22Rv1 (cell line): ENCODE data around the gene TP73.

Experiments
- H3K27ac ChIP-seq: fragments of 450-650 bp; 2 replicates; pipeline ENCODE4 v1.5.1; 2017
- ZFX ChIP-seq: fragments of 450-650 bp; IDR thresholded peaks from 2 replicates; pipeline ENCODE4 v1.6.1; 2017; ENCODE audit warnings: antibody characterized with exemption, borderline replicate concordance
- TF ChIP-seq, protein P1 (sequence below): fragments of 450-650 bp; IDR thresholded peaks from 2 replicates; pipeline ENCODE4 v1.5.1; 2017; ENCODE audit warnings: mild to moderate bottlenecking

The TP73 gene

DNA sequence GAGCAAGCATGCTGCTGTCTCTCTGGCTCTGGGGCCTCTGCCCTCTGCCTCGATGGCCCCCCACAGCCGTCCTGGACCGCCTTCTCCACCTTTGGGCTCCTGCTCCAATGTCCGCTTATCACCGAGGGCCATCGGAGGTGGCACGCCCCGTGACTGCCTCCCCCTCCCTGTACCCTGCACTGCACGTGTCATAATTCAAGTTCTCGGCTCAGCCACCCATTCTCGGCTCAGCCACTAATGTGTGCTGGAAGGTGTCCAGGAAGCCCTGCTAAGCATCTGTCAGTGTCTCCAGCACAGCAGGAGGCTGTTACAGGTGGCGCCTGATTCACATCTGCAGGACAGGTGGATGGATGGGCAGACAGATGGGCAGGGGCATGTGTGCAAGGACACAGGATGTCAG lies 45.5 kb downstream of the TP73 start:
- H3K27ac ChIP-seq = no peak overlapping the region
- no peak for TF ChIP-seq ZFX
- TF ChIP-seq, protein P1, sequence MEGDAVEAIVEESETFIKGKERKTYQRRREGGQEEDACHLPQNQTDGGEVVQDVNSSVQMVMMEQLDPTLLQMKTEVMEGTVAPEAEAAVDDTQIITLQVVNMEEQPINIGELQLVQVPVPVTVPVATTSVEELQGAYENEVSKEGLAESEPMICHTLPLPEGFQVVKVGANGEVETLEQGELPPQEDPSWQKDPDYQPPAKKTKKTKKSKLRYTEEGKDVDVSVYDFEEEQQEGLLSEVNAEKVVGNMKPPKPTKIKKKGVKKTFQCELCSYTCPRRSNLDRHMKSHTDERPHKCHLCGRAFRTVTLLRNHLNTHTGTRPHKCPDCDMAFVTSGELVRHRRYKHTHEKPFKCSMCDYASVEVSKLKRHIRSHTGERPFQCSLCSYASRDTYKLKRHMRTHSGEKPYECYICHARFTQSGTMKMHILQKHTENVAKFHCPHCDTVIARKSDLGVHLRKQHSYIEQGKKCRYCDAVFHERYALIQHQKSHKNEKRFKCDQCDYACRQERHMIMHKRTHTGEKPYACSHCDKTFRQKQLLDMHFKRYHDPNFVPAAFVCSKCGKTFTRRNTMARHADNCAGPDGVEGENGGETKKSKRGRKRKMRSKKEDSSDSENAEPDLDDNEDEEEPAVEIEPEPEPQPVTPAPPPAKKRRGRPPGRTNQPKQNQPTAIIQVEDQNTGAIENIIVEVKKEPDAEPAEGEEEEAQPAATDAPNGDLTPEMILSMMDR = no peak

DNA sequence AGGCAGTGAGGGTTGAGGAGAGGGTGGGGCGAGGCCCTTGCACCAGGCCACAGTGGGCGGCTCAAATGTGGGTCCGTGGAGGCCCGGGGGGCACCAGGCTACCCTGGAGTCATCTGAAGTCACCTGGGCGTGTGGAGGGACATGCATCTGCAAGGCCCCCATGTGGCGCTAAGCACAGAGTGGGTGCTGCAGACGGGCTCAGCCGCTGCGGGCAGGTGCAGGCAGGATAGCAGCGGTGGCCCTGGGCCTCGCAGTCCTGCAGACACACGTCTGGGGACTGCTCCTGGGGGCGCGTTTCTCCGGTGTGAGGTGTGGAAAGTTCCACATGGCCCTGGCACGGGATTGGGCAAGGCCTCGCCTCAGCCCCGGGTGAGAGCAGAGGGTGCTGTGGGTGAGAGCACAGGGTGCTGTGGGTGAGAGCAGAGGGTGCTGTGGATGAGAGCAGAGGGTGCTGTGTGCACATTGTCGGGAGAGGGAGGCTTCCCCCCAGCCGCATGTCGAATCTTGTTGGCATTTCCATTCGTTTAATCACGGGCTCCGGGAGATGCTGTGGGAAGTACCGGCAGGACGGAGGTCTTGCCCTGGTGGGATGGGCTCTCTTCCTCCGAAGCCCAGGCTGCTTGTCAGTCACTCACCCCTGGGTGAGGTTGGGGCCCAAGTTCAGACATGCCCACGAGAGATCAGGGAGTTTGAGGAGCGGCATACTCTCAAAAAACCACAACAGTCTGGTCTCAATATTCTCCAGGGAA lies 46.5 kb downstream of the TP73 start:
- no peak for TF ChIP-seq ZFX
- TF ChIP-seq, protein P1 = no peak
- H3K27ac ChIP-seq = no peak overlapping the region

GRCh38 chr1:3699596-3699995 lies 47.3 kb downstream of the TP73 start:
- TF ChIP-seq, protein P1 = no peak
- TF ChIP-seq ZFX = no peak
- H3K27ac ChIP-seq = no peak overlapping the region

DNA sequence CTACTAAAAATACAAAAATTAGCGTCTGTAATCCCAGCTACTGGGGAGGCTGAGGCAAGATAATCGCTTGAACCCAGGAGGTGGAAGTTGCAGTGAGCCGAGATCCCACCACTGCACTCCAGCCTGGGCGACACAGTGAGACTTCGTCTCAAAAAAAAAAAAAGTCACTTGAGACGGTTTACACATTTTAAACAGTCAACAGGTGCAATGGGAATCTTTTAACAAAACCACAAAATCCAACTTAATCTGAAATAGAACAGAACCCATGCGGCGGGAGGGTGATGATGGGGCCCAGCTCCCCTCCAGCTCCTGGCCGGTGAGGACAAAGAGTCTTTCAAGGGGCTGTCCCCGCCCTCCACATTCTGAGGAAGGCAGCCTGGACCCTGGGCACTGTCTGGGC lies 48.3 kb downstream of the TP73 start:
- H3K27ac ChIP-seq = no peak overlapping the region
- no peak for TF ChIP-seq ZFX
- TF ChIP-seq, protein P1 = no peak

DNA sequence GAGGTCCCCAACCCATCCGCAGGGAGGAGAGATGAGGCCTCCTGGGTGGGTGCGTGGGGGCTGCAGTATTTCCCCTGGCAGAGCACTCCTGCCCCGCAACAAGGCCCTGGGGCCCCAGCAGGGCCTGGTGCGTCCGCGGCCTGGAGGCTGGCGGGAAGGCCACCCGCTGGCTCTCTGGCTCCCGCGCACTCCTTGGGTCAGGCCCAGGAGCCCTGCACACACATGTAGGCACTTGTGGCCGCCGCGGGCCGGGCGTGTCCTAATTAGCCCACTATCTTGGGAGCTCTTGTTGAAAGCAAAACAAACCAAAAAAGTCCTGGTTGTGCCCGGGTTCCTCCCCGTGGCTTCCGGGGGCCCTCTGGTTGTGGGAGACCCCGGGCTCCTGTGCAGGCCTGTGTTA lies 50.2 kb downstream of the TP73 start:
- H3K27ac ChIP-seq = no peak overlapping the region
- TF ChIP-seq, protein P1 = no peak
- TF ChIP-seq ZFX = no peak

GRCh38 chr1:3702990-3703728 lies 50.8 kb downstream of the TP73 start:
- TF ChIP-seq, protein P1 = no peak
- TF ChIP-seq ZFX = no peak
- H3K27ac ChIP-seq = no peak overlapping the region

DNA sequence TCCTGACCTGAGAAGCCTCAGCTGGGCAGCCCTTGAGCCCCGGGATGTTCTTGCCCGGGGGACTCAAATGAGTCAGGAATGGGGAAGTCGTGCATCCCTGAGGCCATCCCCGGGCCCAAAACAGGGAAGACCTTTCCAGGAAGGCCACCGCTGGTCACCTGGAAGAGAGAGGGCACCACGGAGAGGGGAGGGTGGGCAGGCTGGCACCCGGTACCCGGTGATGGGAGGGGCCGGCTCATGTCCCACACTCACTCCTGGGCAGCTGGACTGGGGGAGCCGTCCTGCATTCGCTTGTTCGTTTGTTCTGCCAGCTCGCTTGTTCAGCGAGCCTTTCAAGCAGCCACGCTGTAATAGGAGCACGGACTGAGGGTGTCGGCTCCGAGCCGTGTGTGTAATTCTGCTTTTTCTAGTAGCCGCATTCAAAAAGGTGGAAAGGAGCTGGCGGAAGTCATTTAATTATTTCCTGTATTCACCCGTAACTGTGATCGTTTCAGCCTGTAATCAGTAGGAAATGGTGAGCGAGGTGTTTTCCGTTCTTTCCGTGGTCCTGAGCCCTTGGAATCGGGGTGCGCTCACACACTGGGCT lies 51.6 kb downstream of the TP73 start:
- no peak for TF ChIP-seq ZFX
- TF ChIP-seq, protein P1 = no peak

More for the DNA sequence above, 51.6 kb downstream of the TP73 start:
- no peak overlapping the region for H3K27ac ChIP-seq
